M059J (cell line): ENCODE data around the gene TPP2. TPM values are rescaled to one million over a fixed set of nuclear protein-coding genes. Genes with fewer than 3 reads are reported as not detected.

Source experiments
- total RNA-seq: library from RNA; depleted of rRNA; stranded (reverse); fragments of >200 nt; shearing (Covaris generic); gene quantifications from 2 replicates; pipeline ENCODE4 v1.2.3, GENCODE V29; 2014; rRNA removed

Gene TPP2
- total RNA-seq, 1 experiment from 2014 or later: 34.4 TPM

Other genes starting within 250 kb of the TPP2 start
- gene FGF14, start 194.9 kb upstream of the TPP2 start, total RNA-seq: not detected in 2 replicates
- gene METTL21C, start 98.1 kb downstream of the TPP2 start, total RNA-seq: not detected in 2 replicates
- 51.5 and 56.2 TPM in 2 replicates for gene TEX30, start 176.8 kb downstream of the TPP2 start, total RNA-seq
- 20.3 and 25.1 TPM in 2 replicates for gene POGLUT2, start 202.0 kb downstream of the TPP2 start, total RNA-seq
- gene BIVM, start 202.1 kb downstream of the TPP2 start, total RNA-seq: 7.0 and 10.1 TPM in 2 replicates
- 33.8 and 39.5 TPM in 2 replicates for gene ERCC5, start 249.0 kb downstream of the TPP2 start, total RNA-seq